A549 (cell line): ENCODE results near the gene KIAA1614.

Experiments used
- JUNB ChIP-seq: fragments of >200 bp; sonication (Bioruptor Twin); formaldehyde crosslinking; IDR thresholded peaks from 2 replicates; pipeline ENCODE4 v1.6.1; 2016
- POLR2A ChIP-seq: IDR thresholded peaks from 2 replicates; pipeline ENCODE4 v1.6.1; 2012; ENCODE audit warnings: mild to moderate bottlenecking, low read length
- RFX5 ChIP-seq: fragments of 450-650 bp; IDR thresholded peaks from 2 replicates; pipeline ENCODE4 v1.7.1; 2014; ENCODE audit warnings: antibody characterized with exemption, mild to moderate bottlenecking, moderate library complexity
- USF2 ChIP-seq: fragments of 450-650 bp; IDR thresholded peaks from 2 replicates; pipeline ENCODE4 v1.6.1; 2014; ENCODE audit warnings: antibody characterized with exemption
- TF ChIP-seq, protein P1 (sequence below): IDR thresholded peaks from 2 replicates; pipeline ENCODE4 v1.6.1; 2012
- TF ChIP-seq, protein P2 (sequence below): fragments of >200 bp; sonication (Bioruptor Twin); formaldehyde crosslinking; IDR thresholded peaks from 3 replicates; pipeline ENCODE4 v1.5.1; 2016

DNA sequence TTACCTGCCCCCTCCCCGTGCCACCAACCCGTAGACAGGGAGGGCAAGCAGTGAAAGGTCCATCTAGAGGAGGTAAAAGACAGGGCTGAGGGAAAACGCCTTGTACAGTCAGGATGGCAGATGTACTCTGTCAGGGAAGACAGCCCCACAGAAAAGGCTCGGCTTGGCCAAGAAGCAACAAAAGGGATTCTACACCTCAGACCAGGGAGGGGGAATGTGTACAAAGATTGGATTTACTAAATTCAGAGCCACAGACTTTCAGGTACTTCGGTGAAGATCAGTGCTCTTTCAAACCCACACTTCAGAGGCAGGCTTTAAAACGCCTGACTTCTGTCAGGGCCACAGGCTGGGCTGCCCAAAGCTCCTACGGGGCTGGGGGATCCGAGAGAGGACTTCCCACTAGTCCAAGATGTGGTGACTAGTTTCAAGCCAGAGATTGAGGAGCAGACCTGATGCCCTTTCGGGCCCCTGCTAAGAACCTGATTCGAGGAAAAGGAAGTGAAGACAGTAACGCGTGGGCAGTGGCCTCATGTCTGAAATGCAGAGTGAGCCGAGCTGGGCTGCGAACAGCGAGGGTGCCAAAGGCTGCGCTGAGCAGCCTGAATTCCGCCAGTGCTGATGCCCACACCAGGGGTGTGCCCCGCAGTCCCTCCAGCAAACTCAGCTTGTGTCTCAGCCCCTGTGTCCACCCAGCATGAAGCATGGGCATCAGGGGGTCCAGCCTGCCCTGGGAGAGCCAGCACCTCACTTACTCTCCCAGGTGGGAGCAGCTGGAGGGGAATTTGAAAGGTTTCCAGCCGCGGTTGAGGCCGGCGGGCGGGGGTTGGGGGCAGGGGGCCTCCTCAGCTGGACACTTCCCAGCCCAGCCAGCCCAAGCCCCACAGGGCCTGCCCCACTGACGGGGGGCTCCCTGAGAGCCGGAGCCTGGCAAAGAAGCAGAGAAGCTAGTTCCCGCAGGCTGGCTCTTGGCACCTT lies 36.2 kb downstream of the KIAA1614 start:
- TF ChIP-seq, protein P1, sequence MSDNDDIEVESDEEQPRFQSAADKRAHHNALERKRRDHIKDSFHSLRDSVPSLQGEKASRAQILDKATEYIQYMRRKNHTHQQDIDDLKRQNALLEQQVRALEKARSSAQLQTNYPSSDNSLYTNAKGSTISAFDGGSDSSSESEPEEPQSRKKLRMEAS = no peak
- TF ChIP-seq USF2 = no peak
- TF ChIP-seq POLR2A = no peak
- TF ChIP-seq JUNB = no peak
- TF ChIP-seq, protein P2, sequence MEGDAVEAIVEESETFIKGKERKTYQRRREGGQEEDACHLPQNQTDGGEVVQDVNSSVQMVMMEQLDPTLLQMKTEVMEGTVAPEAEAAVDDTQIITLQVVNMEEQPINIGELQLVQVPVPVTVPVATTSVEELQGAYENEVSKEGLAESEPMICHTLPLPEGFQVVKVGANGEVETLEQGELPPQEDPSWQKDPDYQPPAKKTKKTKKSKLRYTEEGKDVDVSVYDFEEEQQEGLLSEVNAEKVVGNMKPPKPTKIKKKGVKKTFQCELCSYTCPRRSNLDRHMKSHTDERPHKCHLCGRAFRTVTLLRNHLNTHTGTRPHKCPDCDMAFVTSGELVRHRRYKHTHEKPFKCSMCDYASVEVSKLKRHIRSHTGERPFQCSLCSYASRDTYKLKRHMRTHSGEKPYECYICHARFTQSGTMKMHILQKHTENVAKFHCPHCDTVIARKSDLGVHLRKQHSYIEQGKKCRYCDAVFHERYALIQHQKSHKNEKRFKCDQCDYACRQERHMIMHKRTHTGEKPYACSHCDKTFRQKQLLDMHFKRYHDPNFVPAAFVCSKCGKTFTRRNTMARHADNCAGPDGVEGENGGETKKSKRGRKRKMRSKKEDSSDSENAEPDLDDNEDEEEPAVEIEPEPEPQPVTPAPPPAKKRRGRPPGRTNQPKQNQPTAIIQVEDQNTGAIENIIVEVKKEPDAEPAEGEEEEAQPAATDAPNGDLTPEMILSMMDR = no peak
- TF ChIP-seq RFX5 = no peak
